Dedifferentiated amniotic fluid mesenchymal stem cell (primary cell): Measurements from ENCODE around the gene PHB1.
"Not testable (repeated sequence)": the region's sequence is repeated elsewhere in the genome, so short reads cannot be mapped to it uniquely, and the experiment has no call there.

Source experiments
- DNase-seq: peaks from one replicate; pipeline ENCODE4 v3.0.0-alpha.2; 2016; ENCODE audit errors: extremely low spot score

Gene PHB1

GRCh38 chr17:49439673-49440571 is 25.2 kb upstream of the PHB1 start:
- no peak for DNase-seq

- no peak for DNase-seq
Measured at GRCh38 chr17:49439305-49439672, 24.6 kb upstream of the PHB1 start.

GRCh38 chr17:49438436-49439278 is 24.0 kb upstream of the PHB1 start:
- DNase-seq, result no peak

- no peak for DNase-seq
Measured at GRCh38 chr17:49437696-49438435, 23.2 kb upstream of the PHB1 start.

GRCh38 chr17:49436174-49436573 is 21.5 kb upstream of the PHB1 start:
- DNase-seq, result no peak

GRCh38 chr17:49435671-49436029 is 21.0 kb upstream of the PHB1 start:
- DNase-seq, result no peak

GRCh38 chr17:49434821-49435670 is 20.4 kb upstream of the PHB1 start:
- no peak for DNase-seq

GRCh38 chr17:49433000-49433694 is 18.5 kb upstream of the PHB1 start:
- no peak for DNase-seq

- DNase-seq, result no peak
Measured at GRCh38 chr17:49431743-49432142, 17.1 kb upstream of the PHB1 start.

GRCh38 chr17:49425004-49425286 is 10.3 kb upstream of the PHB1 start:
- no peak for DNase-seq

GRCh38 chr17:49424276-49425003 is 9.8 kb upstream of the PHB1 start:
- DNase-seq, result not testable (repeated sequence)

- no peak for DNase-seq
Measured at GRCh38 chr17:49422714-49423113, 8.0 kb upstream of the PHB1 start.

GRCh38 chr17:49419761-49420160 is 5.1 kb upstream of the PHB1 start:
- DNase-seq, result not testable (repeated sequence)

- DNase-seq, result not testable (repeated sequence)
Measured at GRCh38 chr17:49418754-49419740, 4.4 kb upstream of the PHB1 start.

GRCh38 chr17:49414271-49414621 is 436 bp downstream of the PHB1 start:
- DNase-seq, result no peak

- DNase-seq, result no peak
Measured at GRCh38 chr17:49409066-49409465, 5.6 kb downstream of the PHB1 start.

- peak; percentile 38 for DNase-seq
Measured at GRCh38 chr17:49407981-49408501, 6.6 kb downstream of the PHB1 start.

GRCh38 chr17:49407086-49407485 is 7.6 kb downstream of the PHB1 start:
- DNase-seq, result no peak
